Left ventricle myocardium inferior (tissue), 1 donor: ENCODE measurements around the gene GARIN5A. TPM values are rescaled to one million over a fixed set of nuclear protein-coding genes. Genes with fewer than 3 reads are reported as not detected.

Experiments
- DNase-seq: peaks from one replicate; pipeline ENCODE4 v3.0.0-alpha.2; 2020
- H3K27ac ChIP-seq: fragments of 200-600 bp; replicated peaks from 2 replicates; pipeline ENCODE4 v1.8.0; 2021
- H3K27me3 ChIP-seq: fragments of 200-600 bp; 2 replicates; pipeline ENCODE4 v1.8.0; 2021; ENCODE audit warnings: low read depth
- H3K36me3 ChIP-seq: fragments of 200-600 bp; 2 replicates; pipeline ENCODE4 v1.8.0; 2021
- H3K4me1 ChIP-seq: fragments of 200-600 bp; 2 replicates; pipeline ENCODE4 v1.8.0; 2021
- H3K4me3 ChIP-seq: fragments of 200-600 bp; 2 replicates; pipeline ENCODE4 v1.8.0; 2021; ENCODE audit warnings: mild to moderate bottlenecking, moderate library complexity
- H3K9me3 ChIP-seq: fragments of 200-600 bp; replicated peaks from 2 replicates; pipeline ENCODE4 v1.8.0; 2021
- intact Hi-C: fragments of 100-400 bp; cut with micrococcal nuclease; formaldehyde crosslinking; loops from one replicate; pipeline ENCODE4 v1.11.0; 2022
- total RNA-seq: library from RNA; stranded (reverse); fragmentation: NEBNext Ultra II Directional; extraction: Animal tissue kit (Norgen Biotek cat#: 25700); gene quantifications from one replicate; pipeline ENCODE4 v1.2.1, GENCODE V29; 2021
- TF ChIP-seq, protein P1 (sequence below): fragments of 200-600 bp; IDR thresholded peaks from 2 replicates; pipeline ENCODE4 v1.8.0; 2021; ENCODE audit warnings: antibody characterized with exemption, mild to moderate bottlenecking, borderline replicate concordance
- donor health status: DM: no; HTN: yes; CAD: no; lungs with severe emphysema.

GARIN5A gene
- total RNA-seq, 1 donor from 2014 or later = 1.3 TPM

DNA sequence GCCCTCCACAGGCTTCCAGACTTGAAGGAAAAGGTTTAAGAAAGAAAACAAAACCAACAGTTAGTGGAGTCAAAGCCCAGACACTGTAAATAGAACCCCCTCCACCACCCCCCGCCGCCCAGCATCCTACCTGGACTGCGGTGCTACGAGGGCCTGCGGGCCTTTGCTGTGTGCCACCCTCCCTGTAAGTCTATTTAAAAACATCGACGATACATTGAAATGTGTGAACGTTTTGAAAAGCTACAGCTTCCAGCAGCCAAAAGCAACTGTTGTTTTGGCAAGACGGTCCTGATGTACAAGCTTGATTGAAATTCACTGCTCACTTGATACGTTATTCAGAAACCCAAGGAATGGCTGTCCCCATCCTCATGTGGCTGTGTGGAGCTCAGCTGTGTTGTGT lies 6.3 kb upstream of the GARIN5A start:
- Histone ChIP-seq H3K4me3 (no peak overlapping the region), H3K27me3 (peaks cover 6% of the 10 kb centered on the region), H3K4me1 (peaks cover 28% of the 10 kb centered on the region), H3K9me3 (no peaks in the 10 kb centered on the region), H3K27ac (no peak overlapping the region), H3K36me3 (peaks cover 55% of the 10 kb centered on the region)
- no peak for DNase-seq
- intact Hi-C loops = no loop called here
- TF ChIP-seq, protein P1, sequence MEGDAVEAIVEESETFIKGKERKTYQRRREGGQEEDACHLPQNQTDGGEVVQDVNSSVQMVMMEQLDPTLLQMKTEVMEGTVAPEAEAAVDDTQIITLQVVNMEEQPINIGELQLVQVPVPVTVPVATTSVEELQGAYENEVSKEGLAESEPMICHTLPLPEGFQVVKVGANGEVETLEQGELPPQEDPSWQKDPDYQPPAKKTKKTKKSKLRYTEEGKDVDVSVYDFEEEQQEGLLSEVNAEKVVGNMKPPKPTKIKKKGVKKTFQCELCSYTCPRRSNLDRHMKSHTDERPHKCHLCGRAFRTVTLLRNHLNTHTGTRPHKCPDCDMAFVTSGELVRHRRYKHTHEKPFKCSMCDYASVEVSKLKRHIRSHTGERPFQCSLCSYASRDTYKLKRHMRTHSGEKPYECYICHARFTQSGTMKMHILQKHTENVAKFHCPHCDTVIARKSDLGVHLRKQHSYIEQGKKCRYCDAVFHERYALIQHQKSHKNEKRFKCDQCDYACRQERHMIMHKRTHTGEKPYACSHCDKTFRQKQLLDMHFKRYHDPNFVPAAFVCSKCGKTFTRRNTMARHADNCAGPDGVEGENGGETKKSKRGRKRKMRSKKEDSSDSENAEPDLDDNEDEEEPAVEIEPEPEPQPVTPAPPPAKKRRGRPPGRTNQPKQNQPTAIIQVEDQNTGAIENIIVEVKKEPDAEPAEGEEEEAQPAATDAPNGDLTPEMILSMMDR = no peak

DNA sequence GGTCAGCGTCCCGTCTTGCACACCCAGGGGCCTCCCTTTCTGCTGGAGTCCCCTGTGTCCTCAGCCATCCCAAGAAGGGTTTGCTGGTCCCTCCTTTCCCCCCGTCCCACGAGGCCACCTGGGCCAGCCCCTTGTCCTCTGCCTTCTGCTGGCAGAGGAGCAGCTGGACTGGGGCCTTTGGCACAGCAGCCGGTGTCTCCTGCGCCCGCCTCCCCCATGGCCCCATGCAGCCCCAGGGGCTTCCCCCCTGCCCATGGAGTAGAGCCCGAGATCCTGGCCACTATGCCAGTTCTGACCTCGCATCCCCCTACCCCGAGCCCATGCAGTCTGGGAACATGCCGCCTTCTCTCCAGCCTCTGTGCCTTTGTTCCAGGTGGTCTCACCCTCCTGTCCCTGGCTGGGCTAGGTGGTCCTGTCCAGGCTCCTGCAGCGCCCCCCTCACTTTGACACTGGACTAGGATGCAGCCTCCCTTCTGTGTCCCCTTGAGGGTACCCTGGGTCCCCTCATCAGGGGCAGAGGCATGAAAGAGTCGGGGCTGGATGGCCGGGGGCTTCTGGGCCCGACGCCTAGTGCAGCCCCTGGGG lies 5.7 kb upstream of the GARIN5A start:
- intact Hi-C loops = no loop called here
- Histone ChIP-seq H3K27ac (no peak overlapping the region), H3K4me1 (peaks cover 33% of the 10 kb centered on the region), H3K9me3 (no peaks in the 10 kb centered on the region), H3K36me3 (peaks cover 57% of the 10 kb centered on the region), H3K4me3 (no peak overlapping the region), H3K27me3 (peaks cover 2% of the 10 kb centered on the region)
- DNase-seq = no peak
- TF ChIP-seq, protein P1 = no peak

DNA sequence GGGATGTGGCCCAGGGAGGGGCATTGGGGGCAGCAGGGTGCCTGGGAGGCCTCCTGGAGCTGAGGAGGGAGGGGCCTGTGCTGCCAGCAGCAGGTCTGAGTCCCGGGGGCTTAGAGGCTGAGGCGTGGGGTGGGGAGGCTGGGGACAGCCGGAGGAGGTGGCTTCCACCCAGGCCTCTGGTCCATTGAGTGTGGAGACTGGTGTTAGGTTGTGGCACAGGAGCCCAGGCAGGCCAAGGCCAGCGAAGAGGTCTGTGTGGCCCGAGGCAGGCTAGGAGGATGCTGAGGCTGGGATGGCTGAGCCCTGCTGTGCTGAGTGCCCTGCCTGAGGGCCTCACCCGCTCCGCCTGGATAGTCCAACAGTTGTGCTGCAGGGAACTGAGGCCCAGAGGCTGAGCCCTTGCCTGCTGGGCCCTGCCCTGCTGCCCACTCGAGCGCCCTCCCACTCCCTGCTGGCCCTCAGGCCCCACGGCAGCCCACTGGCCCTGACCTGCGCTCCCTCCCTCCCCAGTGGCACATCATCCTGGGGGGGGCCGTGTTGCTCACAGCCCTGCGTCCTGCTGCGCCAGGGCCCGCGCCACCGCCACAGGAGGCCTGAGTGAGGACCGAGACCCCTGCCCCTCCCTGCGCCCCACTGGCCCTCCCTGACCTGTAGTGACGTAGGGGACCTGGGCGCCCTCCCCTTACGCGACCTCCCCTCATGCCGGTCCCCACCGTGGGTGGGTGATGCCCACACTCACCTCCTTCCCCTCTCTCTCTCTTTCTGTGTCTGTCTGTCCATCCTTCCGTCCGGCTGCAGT lies 4.9 kb upstream of the GARIN5A start:
- Histone ChIP-seq H3K4me1 (peaks cover 41% of the 10 kb centered on the region), H3K27ac (no peak overlapping the region), H3K36me3 (peaks cover 57% of the 10 kb centered on the region), H3K27me3 (no peaks in the 10 kb centered on the region), H3K9me3 (no peaks in the 10 kb centered on the region), H3K4me3 (no peak overlapping the region)
- DNase-seq = no peak
- intact Hi-C loops = no loop called here
- TF ChIP-seq, protein P1 = no peak

DNA sequence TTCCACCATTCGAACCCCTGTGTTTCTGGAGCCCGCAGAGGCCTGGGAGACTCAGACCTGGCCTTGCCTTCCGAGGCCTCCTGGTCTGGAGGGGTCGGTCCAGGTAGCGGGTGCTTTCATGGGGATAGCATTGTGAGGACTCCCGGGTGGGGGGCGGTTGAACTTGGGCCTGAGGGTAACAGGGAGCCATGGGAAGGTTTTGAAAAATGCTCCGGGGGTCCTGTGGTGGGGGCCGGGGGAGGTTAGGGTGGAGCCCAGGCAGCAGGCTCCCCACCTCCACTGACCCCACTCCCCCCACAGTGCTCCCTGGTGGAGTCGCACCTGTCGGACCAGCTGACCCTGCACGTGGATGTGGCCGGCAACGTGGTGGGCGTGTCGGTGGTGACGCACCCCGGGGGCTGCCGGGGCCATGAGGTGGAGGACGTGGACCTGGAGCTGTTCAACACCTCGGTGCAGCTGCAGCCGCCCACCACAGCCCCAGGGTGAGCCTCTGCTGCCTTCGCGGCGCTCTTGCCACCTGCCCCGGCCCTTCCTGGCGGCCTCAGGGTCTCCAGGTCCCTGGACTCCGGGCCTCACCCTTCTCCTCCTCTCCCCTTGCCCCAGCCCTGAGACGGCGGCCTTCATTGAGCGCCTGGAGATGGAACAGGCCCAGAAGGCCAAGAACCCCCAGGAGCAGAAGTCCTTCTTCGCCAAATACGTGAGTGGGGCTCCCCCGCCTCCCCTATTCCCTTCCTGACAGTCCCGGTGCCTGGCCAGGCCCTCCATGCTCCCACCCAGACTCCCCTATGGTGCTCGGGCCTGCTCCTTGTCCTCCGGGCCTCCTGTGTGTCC lies 3.8 kb upstream of the GARIN5A start:
- H3K4me1 ChIP-seq = peaks cover 43% of the 10 kb centered on the region
- TF ChIP-seq, protein P1 = no peak
- H3K4me3 ChIP-seq = no peak overlapping the region
- no peaks in the 10 kb centered on the region for H3K9me3 ChIP-seq
- DNase-seq = no peak
- intact Hi-C loops = no loop called here
- H3K27me3 ChIP-seq = no peaks in the 10 kb centered on the region
- no peak overlapping the region for H3K27ac ChIP-seq
- peaks cover 57% of the 10 kb centered on the region for H3K36me3 ChIP-seq

DNA sequence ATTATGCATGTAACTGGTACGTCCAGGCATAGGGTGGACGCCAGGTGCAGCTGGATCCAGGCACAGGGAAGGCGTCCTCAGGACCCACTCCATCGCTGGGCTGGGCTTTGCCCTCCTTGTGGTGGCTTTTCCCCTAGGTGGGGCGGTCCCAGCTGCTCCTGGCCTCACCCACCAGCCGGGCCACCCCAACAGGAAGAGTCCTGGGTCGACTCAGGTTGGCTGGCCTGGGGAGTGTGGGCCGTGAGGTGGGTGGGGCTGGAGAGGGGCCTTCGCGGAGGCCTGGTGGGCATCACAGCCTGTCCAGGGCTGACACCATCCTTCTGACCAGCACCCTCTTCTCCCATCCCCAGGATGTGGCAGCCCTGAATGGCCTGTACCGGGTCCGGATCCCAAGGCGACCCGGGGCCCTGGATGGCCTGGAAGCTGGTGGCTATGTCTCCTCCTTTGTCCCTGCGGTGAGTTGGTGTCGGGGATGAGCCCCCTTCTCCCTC lies 3.2 kb upstream of the GARIN5A start:
- H3K9me3 ChIP-seq = no peaks in the 10 kb centered on the region
- H3K27me3 ChIP-seq = no peaks in the 10 kb centered on the region
- peaks cover 57% of the 10 kb centered on the region for H3K36me3 ChIP-seq
- H3K4me3 ChIP-seq = no peak overlapping the region
- H3K27ac ChIP-seq = no peak overlapping the region
- TF ChIP-seq, protein P1 = no peak
- H3K4me1 ChIP-seq = peaks cover 43% of the 10 kb centered on the region
- intact Hi-C loops = no loop called here
- DNase-seq = no peak
